HG03354 (cell line): ENCODE measurements around the gene MARCHF11.

Source experiments
- ATAC-seq: cut with Tn5 transposase; IDR thresholded peaks from one replicate; pipeline ENCODE4 v1.9.1; 2021; ENCODE audit warnings: mild to moderate bottlenecking; ENCODE audit not compliant: unreplicated experiment, poor library complexity, severe bottlenecking

The MARCHF11 gene

GRCh38 chr5:16179511-16179935, at the start of gene MARCHF11:
MARCHF11 (minus strand) TSS chr5:16179791; CDS start chr5:16179575, 216 bp downstream.
- no peak for ATAC-seq

GRCh38 chr5:16225927-16226326, 46.3 kb upstream of the MARCHF11 start:
- no peak for ATAC-seq

- ATAC-seq: no peak
These were observed 12.7 kb upstream of the MARCHF11 start for GRCh38 chr5:16192311-16192710.

GRCh38 chr5:16180789-16181082, 1.1 kb upstream of the MARCHF11 start:
- ATAC-seq: no peak

GRCh38 chr5:16179936-16180788, 571 bp upstream of the MARCHF11 start:
- no peak for ATAC-seq

GRCh38 chr5:16178745-16179372, 732 bp downstream of the MARCHF11 start:
- peak; percentile 62 for ATAC-seq

- no peak for ATAC-seq
These were observed 10.0 kb downstream of the MARCHF11 start for GRCh38 chr5:16169550-16169949.

GRCh38 chr5:16160706-16161105, 18.9 kb downstream of the MARCHF11 start:
- ATAC-seq: peak; percentile 97

- ATAC-seq: no peak
These were observed 20.0 kb downstream of the MARCHF11 start for GRCh38 chr5:16159636-16160035.

- ATAC-seq: no peak
These were observed 23.4 kb downstream of the MARCHF11 start for GRCh38 chr5:16156152-16156551.

- no peak for ATAC-seq
These were observed 26.7 kb downstream of the MARCHF11 start for GRCh38 chr5:16152601-16153568.

- no peak for ATAC-seq
These were observed 30.0 kb downstream of the MARCHF11 start for GRCh38 chr5:16149621-16150020.

- ATAC-seq: no peak
These were observed 32.3 kb downstream of the MARCHF11 start for GRCh38 chr5:16147179-16147900.

- no peak for ATAC-seq
These were observed 35.2 kb downstream of the MARCHF11 start for GRCh38 chr5:16144416-16144815.

GRCh38 chr5:16143361-16144049, 36.1 kb downstream of the MARCHF11 start:
- no peak for ATAC-seq

GRCh38 chr5:16140944-16141343, 38.6 kb downstream of the MARCHF11 start:
- no peak for ATAC-seq

GRCh38 chr5:16140417-16140816, 39.2 kb downstream of the MARCHF11 start:
- no peak for ATAC-seq

GRCh38 chr5:16137177-16137576, 42.4 kb downstream of the MARCHF11 start:
- no peak for ATAC-seq

GRCh38 chr5:16135506-16135905, 44.1 kb downstream of the MARCHF11 start:
- ATAC-seq: no peak
